ENCODE data around the gene PPFIA1.
A peak's percentile ranks its signal among the peaks of the same experiment; 100 is the strongest.

PPFIA1 gene

DNA sequence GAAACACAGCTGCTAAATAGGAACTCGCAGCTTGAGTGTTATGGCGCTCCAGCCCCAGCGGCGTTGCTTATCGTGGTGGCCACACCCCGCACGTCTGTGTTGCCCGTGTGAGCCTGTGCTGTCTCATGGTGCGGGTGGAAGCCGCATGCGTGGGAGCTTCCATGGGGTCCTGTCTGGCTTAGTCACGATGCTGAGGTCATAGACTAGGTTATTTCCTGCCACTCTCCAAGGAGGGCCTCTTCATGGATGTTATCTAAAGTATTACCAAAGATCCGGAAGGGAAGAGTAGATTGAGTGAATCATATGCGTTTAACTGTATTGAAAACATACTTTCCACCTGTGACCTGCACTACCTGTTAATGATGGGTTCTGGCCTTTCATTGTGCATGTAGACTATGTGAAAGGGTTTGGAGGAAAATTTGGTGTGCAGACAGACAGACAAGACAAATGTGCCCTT lies 149.5 kb downstream of the PPFIA1 start:
- Mint-ChIP-seq H3K4me3 (no peak overlapping the region), H3K27ac (no peak overlapping the region), H3K9me3 (no peaks in the 10 kb centered on the region), H3K27me3 (peaks cover 20 to 82% of the 10 kb centered on the region in 2 donors), H3K36me3 (ENCODE audit: insufficient read depth) (peaks cover 2% of the 10 kb centered on the region), H3K4me1 (ENCODE audit: low read depth in 2 of 2) (peaks cover 13 to 15% of the 10 kb centered on the region in 2 donors)
- DNase-seq (no peak), ATAC-seq (replicated peaks) (no peak)

DNA sequence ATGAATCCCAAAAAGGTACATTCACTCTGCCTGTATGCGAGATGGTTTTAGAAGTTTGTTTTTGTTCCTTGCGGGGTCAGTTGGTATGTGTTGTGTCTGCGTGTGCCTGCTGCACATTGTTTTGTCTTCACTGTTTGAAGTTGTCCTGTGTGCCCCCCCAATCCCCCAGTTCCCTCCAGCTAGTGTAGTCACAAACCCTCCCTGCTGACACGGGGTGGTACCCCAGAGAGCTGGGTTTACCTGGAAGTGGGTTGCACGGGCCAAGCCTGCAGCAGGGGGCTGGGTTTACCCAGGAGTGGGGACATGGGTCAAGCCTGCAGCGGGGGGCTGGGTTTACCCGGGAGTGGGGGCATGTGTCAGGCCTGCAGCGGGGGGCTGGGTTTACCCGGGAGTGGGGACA lies 150.0 kb downstream of the PPFIA1 start:
- Mint-ChIP-seq H3K4me1 (ENCODE audit: low read depth in 2 of 2) (peaks cover 18 to 20% of the 10 kb centered on the region in 2 donors), H3K27ac (no peak overlapping the region), H3K36me3 (ENCODE audit: insufficient read depth) (peaks cover 2% of the 10 kb centered on the region), H3K4me3 (no peak overlapping the region), H3K27me3 (peaks cover 20 to 82% of the 10 kb centered on the region in 2 donors), H3K9me3 (no peaks in the 10 kb centered on the region)
- ATAC-seq (replicated peaks) (no peak), DNase-seq (no peak)

DNA sequence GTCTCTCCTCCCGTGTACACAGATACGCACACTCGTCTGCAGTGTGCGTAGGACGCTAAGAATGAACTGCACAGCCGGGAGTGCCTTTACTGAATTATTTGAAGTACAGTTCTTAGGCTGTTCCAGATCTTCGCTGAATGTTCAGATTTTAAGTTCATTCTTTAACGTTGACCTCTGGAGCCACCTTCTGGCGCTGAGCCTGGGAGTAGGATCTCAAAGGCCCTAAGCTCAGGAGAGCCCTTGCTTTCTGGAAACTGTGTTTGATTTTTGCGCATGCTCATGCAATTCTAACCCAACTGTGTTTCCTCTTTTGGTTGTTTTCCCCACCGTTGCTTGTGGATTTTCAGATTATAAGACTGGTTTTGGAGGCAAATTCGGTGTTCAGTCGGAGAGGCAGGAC lies 150.6 kb downstream of the PPFIA1 start:
- no peak overlapping the region for H3K27ac Mint-ChIP-seq
- peaks cover 2% of the 10 kb centered on the region for H3K36me3 Mint-ChIP-seq (ENCODE audit: insufficient read depth)
- H3K4me3 Mint-ChIP-seq = no peak overlapping the region
- peaks cover 20 to 80% of the 10 kb centered on the region in 2 donors for H3K27me3 Mint-ChIP-seq
- ATAC-seq (replicated peaks) = no peak
- H3K9me3 Mint-ChIP-seq = no peaks in the 10 kb centered on the region
- peaks cover 19 to 26% of the 10 kb centered on the region in 2 donors for H3K4me1 Mint-ChIP-seq (ENCODE audit: low read depth in 2 of 2)
- DNase-seq = no peak

DNA sequence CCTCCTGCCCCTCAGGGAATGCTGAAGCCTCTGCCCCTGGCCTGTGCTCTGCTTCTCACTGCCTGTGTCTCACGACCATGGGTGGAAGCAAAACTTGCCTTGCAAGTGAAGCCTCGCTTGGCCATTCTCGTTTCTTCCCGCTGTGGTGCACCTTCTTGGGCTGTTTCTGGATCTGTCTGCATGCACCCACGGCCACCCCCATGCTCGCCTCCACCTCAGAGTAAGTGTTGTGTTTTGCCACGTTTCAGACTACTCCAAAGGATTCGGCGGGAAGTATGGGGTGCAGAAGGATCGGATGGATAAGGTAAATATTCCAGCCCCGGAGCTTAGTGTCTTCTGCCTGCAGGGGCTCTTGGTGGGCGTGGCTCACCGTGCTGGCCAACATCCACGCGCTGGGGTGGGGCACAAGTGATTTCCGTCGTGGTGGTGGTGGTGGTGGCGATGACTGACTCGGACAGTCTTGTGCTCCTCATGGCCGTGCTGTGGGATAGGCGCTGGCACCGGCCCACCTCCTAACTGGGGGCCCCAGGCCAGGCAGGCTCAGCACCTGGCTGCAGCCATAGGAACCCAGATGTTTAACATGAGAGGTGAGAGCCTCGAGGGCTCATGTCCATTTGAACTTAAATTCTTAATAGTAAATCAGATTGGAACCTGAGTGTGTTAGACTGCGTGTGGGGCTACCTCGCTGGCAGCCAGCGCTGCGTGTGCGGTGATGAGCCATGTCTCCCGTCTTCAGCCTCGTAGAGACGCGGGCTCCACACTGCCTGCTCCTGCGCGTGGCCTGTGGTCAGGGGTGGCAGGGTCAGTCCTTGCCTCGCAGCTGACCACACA lies 152.4 kb downstream of the PPFIA1 start:
- Mint-ChIP-seq H3K4me3 (peak overlapping the region; percentile 33 to 62), H3K4me1 (ENCODE audit: low read depth in 2 of 2) (peaks cover 19 to 26% of the 10 kb centered on the region in 2 donors), H3K27me3 (peaks cover 27 to 71% of the 10 kb centered on the region in 2 donors), H3K27ac (peak overlapping the region; percentile 56 to 79), H3K36me3 (ENCODE audit: insufficient read depth) (peaks cover 2% of the 10 kb centered on the region), H3K9me3 (no peaks in the 10 kb centered on the region)
- ATAC-seq (replicated peaks) (no peak), DNase-seq (no peak)

DNA sequence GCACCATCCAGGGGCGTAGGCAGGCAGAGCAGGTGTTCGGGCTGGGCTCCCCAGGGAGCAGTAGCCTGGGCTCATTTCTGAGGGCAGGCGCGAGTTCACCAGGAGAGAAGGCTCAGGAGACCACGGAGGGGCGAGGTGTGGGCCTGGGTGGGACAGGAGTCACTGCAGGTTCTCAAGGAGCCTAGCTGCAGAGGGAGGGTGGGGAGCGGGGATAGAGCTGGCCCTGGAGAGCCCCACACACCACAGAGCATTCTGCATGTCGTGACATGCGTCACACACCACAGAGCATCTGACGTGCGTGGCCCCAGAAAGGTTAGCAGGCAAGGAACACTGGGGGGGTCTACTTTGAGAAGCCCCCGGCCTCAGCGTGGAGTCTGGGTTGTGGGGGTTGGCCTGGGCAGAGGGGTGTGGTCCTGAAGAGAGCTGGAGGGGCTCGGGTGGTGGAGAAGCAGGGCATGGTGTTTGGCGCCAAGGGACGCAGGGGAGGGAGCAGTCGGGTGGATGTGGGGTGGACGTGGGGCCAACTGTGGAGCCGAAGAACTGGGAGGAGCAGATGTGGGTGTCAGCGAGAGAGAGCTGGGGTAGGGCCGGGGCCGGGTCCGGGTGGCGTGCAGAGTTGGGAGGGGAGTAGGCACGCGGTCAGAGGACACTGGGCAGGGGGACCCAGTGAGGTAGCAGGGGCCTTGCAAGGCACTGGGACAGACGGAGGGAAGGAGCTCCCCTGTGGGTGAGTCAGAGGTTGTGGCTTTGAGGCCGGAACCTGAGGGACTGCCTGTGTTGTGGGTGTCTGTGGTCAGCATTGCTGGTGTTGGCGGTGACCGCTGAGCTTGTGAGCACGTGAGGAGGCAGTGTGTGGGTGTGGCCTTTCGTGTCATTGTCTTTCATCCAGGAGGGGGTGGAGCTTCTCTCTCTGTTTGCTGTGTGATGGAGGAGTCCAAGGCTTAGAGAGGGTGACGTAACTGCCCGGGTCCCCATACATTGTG lies 153.3 kb downstream of the PPFIA1 start:
- H3K36me3 Mint-ChIP-seq (ENCODE audit: insufficient read depth) = peaks cover 2% of the 10 kb centered on the region
- ATAC-seq (replicated peaks) (peak; percentile 91), DNase-seq (peak; percentile 38 to 53 (median 45))
- peaks cover 19 to 26% of the 10 kb centered on the region in 2 donors for H3K4me1 Mint-ChIP-seq (ENCODE audit: low read depth in 2 of 2)
- peak overlapping the region; percentile 50 to 62 for H3K4me3 Mint-ChIP-seq
- peak overlapping the region; percentile 56 to 82 for H3K27ac Mint-ChIP-seq
- H3K9me3 Mint-ChIP-seq = no peaks in the 10 kb centered on the region
- peaks cover 33 to 71% of the 10 kb centered on the region in 2 donors for H3K27me3 Mint-ChIP-seq

DNA sequence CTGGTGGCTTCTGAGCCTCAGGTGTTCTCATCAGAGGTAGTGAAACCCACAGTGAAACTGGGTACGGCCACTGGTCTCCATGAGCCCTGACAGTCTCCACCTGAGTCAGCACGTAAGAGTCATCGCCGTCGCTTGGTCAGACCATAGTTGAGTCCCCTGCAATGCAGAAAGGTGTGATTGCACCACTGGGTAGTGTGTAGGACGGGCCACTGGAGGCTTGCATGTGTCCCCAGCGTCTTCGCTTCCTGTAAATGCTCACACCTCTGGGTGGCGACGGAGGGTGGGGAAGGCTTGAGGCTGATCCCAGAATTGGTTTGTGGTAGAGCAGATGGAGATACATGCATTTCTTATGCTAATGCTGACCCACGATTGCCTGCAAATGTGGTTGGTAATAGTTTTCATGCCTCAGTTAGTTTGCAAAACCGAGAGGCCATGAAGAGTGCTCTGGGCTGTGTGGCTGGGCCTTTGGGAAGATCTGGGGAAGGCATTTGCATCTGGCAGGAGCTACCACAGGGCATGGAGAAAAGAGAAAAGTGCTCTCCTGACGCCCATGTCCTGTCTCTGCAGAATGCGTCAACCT lies 154.4 kb downstream of the PPFIA1 start:
- Mint-ChIP-seq H3K36me3 (ENCODE audit: insufficient read depth) (peaks cover 2% of the 10 kb centered on the region), H3K9me3 (no peaks in the 10 kb centered on the region)
- no peak for ATAC-seq (replicated peaks)

DNA sequence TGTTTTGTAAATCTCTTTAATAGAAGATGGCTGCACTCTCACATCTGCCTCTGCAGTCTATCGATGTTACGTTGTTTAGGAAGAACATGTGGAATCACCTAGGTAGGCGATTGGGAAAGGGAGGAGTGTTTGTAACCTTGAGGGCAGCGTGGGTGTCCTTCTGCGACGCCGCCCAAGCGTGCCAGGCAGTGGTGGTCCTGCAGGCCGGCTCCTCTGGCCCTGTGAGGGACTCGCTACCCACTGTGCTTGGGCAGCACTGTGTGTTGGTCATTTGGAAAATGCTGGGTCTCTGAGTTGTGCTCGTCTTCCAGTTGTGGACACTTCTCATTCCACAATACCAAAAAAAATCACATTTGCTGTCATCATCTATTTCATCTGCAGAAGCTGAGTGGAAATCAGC lies 156.9 kb downstream of the PPFIA1 start:
- ATAC-seq (replicated peaks) = no peak
- Mint-ChIP-seq H3K27me3 (peaks cover 50 to 79% of the 10 kb centered on the region in 2 donors), H3K36me3 (ENCODE audit: insufficient read depth) (peaks cover 6% of the 10 kb centered on the region), H3K4me3 (no peak overlapping the region), H3K27ac (no peak overlapping the region), H3K4me1 (ENCODE audit: low read depth in 2 of 2) (peaks cover 19 to 26% of the 10 kb centered on the region in 2 donors), H3K9me3 (no peaks in the 10 kb centered on the region)
- DNase-seq = no peak

More for the DNA sequence above, 154.4 kb downstream of the PPFIA1 start:
- no peak for DNase-seq
- peaks cover 39 to 79% of the 10 kb centered on the region in 2 donors for H3K27me3 Mint-ChIP-seq
- H3K4me1 Mint-ChIP-seq (ENCODE audit: low read depth in 2 of 2) = peaks cover 19 to 26% of the 10 kb centered on the region in 2 donors
- H3K4me3 Mint-ChIP-seq = peak overlapping the region; percentile 17 to 50
- H3K27ac Mint-ChIP-seq = peak overlapping the region; percentile 28 to 82

DNA sequence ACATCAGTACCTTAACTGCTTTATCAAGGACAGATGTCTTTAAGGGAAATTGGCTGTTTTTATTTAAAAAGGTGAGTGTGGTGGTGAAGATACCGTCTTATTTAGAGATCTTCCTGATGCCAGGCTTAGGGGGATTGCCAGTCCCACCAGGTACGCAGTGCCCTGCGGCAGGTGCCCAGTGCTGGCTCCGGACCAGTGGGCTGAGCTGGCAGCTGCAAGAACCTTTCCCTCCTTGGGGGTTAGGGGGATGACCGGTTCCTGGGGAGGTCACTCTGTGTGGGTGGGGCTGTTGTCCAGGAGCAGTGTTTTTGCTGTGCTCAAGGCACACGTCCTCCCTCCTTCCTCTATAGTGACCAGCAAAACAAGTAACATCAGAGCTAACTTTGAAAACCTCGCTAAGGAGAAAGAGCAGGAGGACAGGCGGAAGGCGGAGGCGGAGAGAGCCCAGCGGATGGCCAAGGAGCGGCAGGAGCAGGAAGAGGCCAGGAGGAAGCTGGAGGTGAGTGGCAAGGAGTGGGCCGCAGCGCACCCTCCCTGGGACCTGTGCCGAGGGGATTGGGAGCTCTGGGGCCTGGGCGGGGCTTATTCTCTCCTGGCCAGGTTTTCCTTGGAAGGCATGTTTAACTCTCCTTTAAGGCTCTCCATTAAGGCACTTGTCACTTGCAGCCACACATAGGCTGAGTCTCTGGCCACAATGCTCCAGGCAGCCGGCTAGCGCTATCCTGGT lies 158.4 kb downstream of the PPFIA1 start:
- peaks cover 41 to 77% of the 10 kb centered on the region in 2 donors for H3K27me3 Mint-ChIP-seq
- no peak for DNase-seq
- H3K9me3 Mint-ChIP-seq = no peaks in the 10 kb centered on the region
- peaks cover 16 to 22% of the 10 kb centered on the region in 2 donors for H3K4me1 Mint-ChIP-seq (ENCODE audit: low read depth in 2 of 2)
- ATAC-seq (replicated peaks) = no peak
- H3K27ac Mint-ChIP-seq = no peak overlapping the region
- peaks cover 3% of the 10 kb centered on the region for H3K36me3 Mint-ChIP-seq (ENCODE audit: insufficient read depth)
- no peak overlapping the region for H3K4me3 Mint-ChIP-seq

DNA sequence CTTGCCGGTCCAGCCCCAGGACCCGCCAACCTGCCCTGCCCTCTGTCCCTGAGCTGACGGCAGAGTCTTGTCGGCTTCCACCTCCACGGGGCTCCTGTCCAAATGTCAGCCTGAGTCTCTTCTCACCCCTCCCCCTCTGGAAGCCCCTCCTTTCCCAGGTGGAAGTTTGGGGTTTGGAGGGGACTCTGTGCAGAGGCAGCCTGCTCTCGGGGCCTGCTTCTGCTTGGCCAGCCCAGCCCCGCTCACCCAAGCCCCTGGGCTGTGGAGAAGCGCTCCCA lies 158.9 kb downstream of the PPFIA1 start:
- Mint-ChIP-seq H3K4me3 (no peak overlapping the region), H3K4me1 (ENCODE audit: low read depth in 2 of 2) (peaks cover 11 to 17% of the 10 kb centered on the region in 2 donors), H3K9me3 (no peaks in the 10 kb centered on the region), H3K27me3 (peaks cover 36 to 77% of the 10 kb centered on the region in 2 donors), H3K36me3 (ENCODE audit: insufficient read depth) (peaks cover 3% of the 10 kb centered on the region), H3K27ac (no peak overlapping the region)
- DNase-seq (no peak), ATAC-seq (replicated peaks) (no peak)

DNA sequence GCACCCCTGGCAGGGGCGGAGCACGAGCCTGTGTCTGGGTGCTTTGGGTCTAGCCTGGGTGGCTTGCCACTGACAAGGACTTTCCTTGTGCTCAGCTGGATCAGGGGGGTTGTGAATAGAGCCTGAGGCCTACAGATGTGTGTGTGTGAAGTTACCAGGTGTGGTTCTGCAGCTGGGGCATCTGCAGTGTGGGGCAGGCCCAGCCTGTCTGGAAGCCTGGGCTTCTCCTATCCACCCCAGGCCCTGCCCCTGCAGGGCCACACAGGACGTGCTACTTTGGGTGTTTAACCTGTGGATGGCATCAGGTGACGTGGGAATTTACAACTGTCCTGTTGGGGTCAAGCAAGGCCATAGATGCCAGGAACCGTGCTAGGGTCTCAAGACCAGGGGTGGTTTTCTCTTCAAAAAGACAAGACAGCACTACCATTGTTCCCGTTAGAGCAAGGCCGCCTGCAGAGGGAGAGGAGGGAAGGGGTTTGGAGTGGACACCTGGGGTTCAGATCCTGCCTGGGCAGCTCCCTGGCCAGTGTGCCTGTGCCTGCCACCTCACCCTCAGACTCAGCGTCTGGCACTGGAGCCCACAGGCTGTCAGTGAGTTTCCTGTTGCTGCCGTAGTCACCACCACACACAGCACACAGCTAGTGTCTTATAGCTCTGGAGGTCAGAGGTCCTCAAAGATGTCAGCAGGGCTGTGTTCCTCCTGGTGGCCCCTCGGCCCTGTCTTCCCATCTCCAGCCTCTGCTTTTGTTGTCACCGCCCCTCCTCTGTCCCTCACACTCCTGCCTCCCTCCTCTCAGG lies 159.4 kb downstream of the PPFIA1 start:
- Mint-ChIP-seq H3K36me3 (ENCODE audit: insufficient read depth) (peaks cover 3% of the 10 kb centered on the region), H3K4me3 (no peak overlapping the region), H3K27ac (no peak overlapping the region), H3K9me3 (no peaks in the 10 kb centered on the region), H3K4me1 (ENCODE audit: low read depth in 2 of 2) (peaks cover 7 to 12% of the 10 kb centered on the region in 2 donors), H3K27me3 (peaks cover 36 to 77% of the 10 kb centered on the region in 2 donors)
- ATAC-seq (replicated peaks) = peak; percentile 24
- no peak for DNase-seq

DNA sequence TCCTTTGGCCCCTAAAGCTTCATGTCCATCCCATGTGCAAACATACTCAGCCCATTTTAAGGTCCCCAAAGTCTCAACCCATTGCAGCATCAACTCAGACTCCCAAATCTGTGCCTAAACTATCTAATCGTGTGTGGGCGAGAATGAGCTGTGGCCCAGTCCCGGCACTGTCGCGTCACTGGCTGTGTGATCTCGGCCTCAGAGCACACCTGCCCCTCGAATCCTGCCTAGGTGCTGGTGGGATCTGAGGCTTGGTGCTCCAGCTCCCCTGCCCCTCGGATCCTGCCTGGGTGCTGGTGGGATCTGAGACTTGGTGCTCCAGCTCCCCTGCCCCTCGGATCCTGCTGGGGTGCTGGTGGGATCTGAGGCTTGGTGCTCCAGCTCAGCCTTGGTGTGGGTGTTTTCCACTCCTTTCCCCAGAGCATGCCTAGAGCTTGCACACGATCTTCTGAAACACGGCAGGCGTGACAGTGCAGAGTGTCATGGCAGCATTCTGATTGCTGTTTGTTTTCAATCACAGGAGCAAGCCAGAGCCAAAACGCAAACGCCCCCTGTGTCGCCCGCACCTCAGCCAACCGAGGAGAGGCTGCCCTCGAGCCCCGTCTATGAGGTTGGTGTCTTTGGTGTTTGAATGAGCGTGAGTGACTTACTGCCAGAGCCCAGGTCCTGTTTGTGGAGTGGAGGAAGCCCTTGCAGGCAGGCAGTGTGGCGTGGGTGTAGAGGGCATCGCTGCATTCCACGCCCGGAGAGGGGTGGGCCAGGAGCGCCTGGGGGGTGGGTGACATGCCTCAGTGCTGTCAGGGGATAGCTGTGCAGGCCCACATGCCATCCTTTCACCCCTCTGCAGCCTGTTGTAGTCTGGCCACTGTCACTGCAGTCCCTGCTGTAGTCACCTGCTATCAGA lies 160.4 kb downstream of the PPFIA1 start:
- H3K36me3 Mint-ChIP-seq (ENCODE audit: insufficient read depth) = peaks cover 3% of the 10 kb centered on the region
- no peaks in the 10 kb centered on the region for H3K9me3 Mint-ChIP-seq
- H3K4me1 Mint-ChIP-seq (ENCODE audit: low read depth in 2 of 2) = peaks cover 0 to 2% of the 10 kb centered on the region in 2 donors
- ATAC-seq (replicated peaks) = no peak
- H3K4me3 Mint-ChIP-seq = no peak overlapping the region
- DNase-seq = no peak
- H3K27ac Mint-ChIP-seq = no peak overlapping the region
- H3K27me3 Mint-ChIP-seq = peaks cover 39 to 78% of the 10 kb centered on the region in 2 donors
